Activated CD4-positive, alpha-beta T cell treated with anti-CD3 and anti-CD28 coated beads, Interleukin-2, amount 50 U/mL, for 4 hours (primary cell): ENCODE results near the gene CCNJL.

Source experiments
- DNase-seq, 2 experiments: peaks; one replicate each; pipeline ENCODE4 v3.0.0-alpha.2; 2020

Gene CCNJL

GRCh38 chr5:160289356-160289651, 23.1 kb downstream of the CCNJL start:
- DNase-seq = no peak

DNA sequence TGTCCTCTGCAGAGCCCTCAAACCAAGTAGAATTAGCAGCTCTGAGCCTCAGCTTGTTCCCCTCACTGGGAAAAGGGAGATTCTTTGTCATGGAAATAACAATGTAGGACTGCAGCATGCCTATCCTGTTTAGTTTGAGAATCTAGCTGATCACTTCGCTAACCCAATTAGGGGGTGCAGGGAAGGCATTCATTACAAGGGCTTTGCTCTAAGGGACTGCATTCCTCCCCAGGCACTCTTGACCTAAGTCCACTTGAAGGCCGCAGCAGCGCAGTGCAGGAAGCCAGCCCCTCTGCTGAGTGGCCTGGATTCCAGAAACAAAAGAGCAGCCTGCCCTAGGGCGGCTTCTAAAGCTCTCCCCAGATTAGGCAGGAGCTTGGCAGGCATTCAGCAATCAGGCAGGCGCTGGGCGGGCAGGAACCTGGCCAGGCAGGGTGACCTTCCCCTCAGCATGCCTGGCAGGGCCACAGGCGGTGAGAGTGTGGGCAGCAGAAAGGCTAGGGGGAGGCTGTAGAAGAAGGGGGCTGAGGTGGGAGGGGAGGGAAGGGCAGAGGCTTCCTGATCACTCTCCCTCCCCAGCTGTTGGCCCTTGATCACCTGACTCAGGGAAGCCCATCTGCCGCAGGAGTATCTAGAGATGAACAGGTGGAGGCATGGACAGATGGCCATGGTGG, 24.8 kb downstream of the CCNJL start:
- DNase-seq = no peak

GRCh38 chr5:160286947-160287346, 25.4 kb downstream of the CCNJL start:
- no peak for DNase-seq

- no peak for DNase-seq
Observed at GRCh38 chr5:160285316-160285715, 27.0 kb downstream of the CCNJL start.

- no peak for DNase-seq
Observed at GRCh38 chr5:160284291-160284873, 28.0 kb downstream of the CCNJL start.

DNA sequence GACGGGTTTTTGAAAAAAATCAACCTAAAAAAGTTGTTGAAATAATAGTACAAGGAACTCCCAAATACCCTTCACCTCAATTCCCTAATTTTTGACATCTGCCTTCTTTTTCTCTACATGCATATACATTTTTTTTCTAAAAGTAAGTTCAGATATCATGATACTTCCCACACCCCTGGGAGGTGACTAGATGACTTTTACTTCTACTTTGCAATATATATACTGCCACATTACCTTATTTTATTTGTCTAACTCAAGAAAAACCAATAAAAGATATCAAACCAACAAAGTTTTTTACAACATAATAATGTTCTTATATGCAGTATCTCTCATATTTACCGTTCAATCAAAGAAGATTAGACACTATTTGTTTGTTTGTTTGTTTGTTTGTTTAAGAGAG, 31.1 kb downstream of the CCNJL start:
- no peak for DNase-seq

DNA sequence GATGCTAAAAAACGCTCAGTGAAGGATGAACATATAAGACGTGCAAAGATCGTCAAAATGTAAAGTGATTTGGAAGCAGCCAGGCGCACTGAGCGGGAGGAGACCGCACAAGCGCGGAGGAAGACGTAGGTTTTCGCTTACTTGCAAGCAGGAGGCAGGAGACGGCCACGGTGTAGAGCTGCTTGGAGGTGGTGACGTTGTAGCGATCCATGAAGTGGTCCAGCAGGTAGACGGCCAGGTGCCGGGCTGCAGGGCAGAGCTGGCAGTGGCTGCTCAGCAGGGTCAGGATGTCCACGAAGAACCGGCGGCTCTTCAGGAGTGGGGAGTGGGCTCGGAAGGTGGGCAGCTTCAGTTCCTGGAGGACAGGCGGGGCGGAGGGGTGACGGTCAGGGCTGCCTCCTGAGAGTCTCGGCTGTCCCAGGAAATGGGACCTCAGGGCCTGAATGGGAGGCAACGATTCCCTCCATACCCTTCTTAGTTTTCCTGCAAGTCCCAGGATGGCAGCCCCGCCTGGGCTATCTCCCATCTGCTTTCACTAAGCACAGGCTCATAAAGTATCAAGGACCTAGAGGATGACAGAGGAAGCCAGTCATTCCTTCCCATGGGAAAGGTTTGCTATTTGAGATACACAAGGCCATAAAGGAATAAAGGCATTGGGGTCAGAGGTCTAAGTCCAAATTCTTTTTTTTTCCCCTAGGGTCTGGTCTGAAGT, 31.8 kb downstream of the CCNJL start:
- DNase-seq = no peak

GRCh38 chr5:160278343-160278742, 34.0 kb downstream of the CCNJL start:
- DNase-seq = no peak

DNA sequence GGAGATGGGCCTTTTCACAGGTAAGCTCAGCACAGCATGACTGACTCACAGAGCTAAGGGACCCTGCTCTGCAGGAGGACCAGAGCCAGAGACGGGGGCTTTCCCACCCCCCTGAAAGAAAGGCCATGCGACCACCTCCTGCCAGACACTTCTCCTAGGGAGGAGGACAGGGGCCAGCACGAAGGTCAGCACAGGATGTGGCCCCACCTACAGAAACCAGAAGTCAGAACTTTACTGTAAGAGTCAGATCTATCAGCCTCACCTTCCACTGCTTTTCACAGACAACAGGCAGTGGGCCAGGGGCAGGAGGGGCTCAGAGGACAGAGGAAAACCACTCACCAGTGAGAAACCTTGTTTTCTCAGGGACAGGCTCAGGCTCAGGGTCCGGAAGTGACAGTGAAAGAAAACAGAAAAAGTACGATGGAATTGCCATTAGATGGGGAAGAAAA, 37.9 kb downstream of the CCNJL start:
- DNase-seq = no peak

- no peak for DNase-seq
Observed at GRCh38 chr5:160272889-160273288, 39.5 kb downstream of the CCNJL start.

DNA sequence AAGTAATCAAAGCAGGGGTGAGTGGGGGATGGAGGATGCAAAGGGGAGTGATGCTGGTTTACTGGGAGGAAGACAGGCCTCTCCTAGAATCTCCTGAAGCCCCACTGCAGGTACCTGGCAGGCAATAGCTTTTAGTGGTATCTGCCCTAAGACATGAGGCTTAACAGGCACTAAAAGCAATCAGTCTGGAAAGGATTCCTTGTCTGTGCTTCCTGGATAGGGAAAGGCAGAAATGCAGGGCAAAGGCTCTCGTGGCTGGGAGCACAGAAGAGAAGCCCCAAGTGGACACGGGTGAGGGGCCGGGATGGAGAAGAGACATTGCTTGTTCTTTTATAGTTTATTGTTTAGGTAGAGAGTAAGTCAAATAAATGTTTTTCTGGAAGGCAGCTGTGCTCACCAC, 40.1 kb downstream of the CCNJL start:
- no peak for DNase-seq

DNA sequence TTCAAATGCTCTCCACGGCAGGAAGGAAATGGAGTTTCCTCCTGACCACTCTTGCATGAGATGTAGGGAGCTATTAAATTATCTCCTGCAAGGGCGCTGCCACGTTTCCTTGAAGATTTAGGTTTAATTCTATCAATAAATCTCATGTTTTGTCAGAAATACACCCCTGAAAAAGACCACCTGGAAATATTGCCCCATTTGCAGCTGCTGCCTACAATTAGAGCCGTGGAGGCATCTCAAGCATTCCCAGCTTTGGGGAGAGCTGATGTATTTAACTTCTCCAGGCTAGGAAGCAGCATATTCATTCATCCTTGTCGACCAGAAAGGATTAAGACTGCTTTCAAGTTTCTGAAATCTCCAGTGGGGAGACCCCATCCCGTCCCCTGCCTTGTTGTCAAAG, 40.5 kb downstream of the CCNJL start:
- DNase-seq = no peak

DNA sequence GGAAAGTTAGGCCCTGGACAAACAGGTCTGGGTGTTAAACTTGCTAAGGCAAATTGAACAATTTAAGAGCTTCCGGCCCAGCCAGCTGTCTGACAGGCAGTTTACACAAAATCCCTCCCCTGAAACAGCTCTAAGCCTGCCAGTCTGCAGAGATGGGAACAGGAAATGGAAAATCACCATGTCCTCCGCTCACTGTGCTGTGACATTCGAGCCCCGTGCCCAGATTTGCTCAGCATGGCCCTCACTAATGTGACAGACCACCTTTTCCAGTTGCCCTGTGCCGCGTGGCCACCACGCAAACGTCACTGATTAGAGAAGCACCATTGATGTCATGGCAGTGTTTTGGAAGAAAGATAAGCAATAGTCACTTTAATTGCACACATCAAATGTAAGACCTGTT, 41.0 kb downstream of the CCNJL start:
- no peak for DNase-seq

DNA sequence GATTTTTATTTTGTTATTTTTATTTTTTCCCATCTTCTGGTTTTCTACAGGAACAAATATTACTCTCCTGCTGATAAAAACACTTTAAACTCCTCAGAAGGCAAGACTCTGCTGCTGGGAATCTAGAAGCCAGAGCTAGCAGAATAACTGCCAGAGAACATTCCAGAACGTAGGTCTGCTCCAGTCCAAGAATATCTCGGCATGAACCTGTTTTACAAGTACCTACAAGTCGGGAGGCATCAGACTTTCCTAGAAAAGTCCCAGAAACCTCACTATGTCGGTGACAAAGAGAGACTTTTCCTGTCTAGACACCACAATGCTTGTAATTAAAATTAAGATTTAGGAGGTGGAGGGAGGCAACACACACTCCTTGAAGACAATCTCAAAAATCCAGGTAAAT, 41.7 kb downstream of the CCNJL start:
- DNase-seq = no peak

DNA sequence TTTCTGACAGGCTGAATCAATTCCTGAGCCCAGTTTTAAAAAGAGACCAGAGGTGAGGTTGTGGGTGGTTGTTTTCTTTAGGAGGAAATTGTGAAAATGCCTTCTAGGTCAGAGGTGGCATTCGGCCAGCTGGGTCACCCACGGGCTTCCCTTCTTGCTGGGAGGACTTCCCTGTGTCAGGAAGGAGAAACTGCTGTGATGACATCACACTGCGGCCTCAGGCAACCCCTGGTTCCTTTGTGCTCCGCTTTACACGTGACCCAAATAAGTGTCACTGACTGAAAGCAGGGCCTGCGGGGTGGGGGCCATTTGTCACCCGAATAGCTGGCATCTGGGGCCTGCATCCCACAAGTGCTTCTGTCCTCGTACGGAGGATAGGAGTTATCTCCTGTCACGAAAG, 43.3 kb downstream of the CCNJL start:
- no peak for DNase-seq

- DNase-seq = no peak
Observed at GRCh38 chr5:160268121-160268520, 44.2 kb downstream of the CCNJL start.

GRCh38 chr5:160266752-160267345, 45.5 kb downstream of the CCNJL start:
- DNase-seq = no peak

GRCh38 chr5:160266044-160266443, 46.3 kb downstream of the CCNJL start:
- DNase-seq = no peak

- no peak for DNase-seq
Observed at GRCh38 chr5:160263326-160263855, 49.0 kb downstream of the CCNJL start.

GRCh38 chr5:160262151-160263074, 50.0 kb downstream of the CCNJL start:
- DNase-seq = no peak

DNA sequence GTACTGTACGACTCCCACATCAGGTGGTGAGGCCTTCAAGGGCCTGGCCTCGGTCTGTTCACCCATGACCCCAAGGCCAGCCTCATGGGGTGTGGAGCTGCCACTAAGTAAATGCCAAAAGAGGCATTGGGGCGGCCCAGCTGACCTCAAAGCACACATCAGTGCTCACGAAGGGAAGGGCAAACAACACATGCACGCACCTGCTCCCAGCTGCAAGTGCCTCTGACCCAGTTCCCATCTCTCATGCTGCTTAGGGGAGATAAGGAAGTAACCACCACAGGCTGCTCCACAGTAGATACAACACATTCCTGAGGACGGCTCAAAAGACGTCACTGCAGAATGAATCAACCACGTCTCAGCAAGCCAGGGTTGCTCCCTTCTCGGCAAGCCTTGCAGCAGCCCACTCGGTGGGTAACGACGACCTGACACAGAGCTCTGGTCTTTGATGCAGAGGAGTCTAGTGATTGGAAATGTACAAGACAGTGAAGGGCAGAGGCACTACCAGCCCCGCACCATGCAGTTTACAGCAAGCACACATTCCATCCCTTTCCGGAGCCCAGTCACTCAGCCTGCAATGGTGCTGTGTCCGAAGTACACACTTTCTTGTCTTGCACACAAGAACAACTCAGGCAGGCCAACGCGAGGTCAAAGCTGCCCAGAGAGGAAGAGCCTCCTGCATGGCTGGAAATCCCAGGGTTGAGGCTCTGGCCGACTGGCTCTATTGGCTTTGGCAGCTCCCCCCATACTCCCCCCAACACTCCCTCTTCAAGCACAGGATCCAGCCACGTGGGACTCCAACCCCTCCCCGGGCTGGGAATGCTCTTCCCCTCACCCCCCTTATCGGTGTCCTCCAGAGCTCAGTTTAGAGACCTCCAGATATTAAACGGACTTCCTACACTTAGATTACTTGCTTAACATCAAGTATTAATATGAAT, 51.2 kb downstream of the CCNJL start:
- no peak for DNase-seq
